DMS153 treated with DMSO at 0.1 percent for 48 hours (cell line): Measurements from ENCODE around the gene TGFBRAP1.

Source experiments
- DNase-seq: peaks from one replicate; lab custom pipeline; 2025; ENCODE audit not compliant: unreplicated experiment; lab: John Stamatoyannopoulos, UW

Gene TGFBRAP1, protein sequence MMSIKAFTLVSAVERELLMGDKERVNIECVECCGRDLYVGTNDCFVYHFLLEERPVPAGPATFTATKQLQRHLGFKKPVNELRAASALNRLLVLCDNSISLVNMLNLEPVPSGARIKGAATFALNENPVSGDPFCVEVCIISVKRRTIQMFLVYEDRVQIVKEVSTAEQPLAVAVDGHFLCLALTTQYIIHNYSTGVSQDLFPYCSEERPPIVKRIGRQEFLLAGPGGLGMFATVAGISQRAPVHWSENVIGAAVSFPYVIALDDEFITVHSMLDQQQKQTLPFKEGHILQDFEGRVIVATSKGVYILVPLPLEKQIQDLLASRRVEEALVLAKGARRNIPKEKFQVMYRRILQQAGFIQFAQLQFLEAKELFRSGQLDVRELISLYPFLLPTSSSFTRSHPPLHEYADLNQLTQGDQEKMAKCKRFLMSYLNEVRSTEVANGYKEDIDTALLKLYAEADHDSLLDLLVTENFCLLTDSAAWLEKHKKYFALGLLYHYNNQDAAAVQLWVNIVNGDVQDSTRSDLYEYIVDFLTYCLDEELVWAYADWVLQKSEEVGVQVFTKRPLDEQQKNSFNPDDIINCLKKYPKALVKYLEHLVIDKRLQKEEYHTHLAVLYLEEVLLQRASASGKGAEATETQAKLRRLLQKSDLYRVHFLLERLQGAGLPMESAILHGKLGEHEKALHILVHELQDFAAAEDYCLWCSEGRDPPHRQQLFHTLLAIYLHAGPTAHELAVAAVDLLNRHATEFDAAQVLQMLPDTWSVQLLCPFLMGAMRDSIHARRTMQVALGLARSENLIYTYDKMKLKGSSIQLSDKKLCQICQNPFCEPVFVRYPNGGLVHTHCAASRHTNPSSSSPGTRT

DNA sequence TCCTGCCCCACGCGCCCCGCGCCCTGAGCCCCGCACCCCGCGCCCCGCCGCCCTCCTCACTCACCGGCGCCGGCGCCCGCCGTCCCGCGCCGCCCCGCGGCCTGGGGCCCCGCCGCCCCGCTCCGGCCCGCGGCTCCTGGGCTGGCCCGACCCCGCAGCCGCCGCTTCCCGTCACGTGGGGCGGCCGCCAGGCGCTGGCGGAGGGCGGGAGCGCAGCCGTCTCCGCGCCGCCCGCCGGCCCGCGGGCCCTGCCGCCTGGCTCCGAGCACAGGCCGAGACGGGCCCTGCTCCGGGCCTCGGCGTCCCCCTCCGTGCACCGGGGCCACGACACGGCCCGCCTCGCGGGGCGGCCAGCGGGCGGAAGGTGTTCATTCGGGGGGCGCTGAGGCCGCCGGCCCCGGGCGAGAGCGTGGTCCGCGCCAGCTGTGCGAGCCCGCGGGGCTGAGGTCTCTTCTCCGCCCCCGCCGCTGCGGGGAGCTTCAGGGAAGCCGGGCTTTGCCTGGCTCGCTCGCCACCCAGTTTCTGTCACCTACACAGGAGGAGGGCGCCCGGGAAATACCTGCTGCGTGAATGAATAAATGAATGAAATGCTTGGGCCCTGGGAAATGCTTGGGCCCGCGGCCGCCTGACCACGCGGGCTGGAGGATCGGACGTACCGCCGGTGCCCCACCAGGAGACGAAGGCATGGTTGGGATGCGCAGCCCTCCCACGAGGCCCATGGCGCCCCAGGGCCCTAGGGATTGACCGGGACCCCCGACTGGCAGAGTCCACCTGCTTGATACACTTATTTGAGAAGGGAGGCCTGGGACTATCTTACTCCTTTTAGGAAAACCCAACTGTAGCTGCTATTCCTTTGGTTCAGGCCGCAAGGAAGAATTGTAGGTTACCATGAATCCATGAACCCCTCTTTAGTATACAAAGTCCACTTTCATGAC lies at the start of gene TGFBRAP1:
Gene TGFBRAP1 (minus strand): TSS at position 175 of the 935 bp plus-strand sequence. CDS start 21,434 bp downstream, outside the sequence.
- no peak for DNase-seq

DNA sequence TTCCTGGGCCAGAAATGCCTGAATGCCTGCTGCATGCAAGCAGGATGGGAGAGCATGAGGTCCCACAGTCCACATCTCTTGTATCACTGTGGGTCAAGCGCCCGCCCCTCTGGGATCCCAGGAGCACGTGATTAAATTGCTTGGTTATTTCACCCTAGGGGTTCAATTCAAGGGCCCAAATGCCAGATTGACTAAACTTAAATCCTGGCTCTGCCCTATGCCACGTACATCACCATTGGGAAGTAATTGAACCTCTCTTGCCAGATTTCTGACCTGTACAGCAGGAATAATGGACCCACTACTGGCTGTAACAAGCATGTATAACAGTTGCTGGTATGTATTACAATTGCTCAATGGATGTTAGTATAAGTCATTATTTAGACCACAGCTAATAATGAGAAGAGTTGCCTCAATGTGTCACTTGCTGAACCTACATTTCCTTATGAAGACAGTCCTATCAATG lies 49.4 kb upstream of the TGFBRAP1 start:
- DNase-seq, result no peak

DNA sequence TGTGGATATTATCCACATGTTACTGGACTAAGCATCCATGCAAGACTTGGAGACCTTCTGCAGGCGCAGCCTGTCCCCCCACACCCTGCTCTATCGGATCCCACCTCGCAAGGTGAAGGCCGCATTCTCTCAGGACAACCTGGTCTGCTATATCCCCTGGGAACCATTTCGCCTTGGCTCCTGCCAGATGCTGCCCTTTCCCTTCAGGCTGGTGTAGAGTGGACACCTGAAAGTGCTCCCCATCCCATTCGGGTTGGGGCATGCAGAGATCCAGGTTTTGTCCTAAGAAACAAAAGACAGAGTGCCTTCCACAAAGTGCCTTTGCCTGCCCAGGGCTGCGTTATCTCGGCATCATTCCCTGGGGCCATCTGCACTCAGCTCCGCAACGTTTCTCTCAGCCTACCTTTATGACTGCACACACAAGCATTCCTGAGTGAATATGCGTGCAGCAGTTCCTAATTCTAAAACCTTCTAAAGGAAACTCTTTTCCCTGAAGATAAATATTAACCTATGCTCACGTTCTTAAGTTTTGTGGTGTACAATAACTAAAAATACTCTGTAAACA lies 48.8 kb upstream of the TGFBRAP1 start:
- no peak for DNase-seq

DNA sequence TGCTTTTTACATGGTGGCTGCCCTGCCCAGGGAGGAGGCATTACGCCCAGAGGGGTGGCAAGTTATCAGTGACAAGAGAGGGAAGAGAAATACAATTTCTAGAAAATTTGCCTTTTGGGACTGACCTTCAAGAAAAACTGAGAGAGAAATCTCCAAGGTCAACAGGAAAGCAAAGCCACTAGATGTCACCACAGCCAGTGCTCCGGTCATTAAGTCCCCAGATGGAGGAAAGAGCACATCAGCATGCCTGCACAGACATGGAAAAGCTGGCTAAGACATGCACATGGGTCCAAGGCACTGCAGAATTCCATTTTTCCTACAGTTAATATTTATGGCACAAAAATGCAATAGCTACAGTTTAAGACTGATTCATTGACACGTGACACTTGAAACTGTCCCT lies 48.3 kb upstream of the TGFBRAP1 start:
- no peak for DNase-seq

DNA sequence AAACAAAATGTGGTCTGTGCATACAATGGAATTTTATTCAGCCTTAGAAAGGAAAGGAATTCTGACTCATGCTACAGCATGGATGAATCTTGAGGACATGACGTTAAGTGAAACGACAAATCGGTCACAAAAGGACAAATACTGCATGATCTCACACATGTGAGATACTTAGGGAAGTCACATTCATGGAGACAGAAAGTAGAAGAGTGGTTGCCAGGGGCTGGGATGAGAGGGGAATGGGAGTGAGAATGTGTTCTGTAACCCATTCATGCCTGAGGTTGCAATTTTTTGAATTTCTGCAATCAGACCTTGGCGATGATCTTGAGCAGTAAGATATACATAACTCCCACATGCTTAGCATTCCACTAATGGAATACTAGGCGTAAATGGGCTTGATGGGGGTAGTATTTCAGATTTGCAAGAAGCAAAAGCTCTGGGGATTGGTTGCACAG lies 47.3 kb upstream of the TGFBRAP1 start:
- no peak for DNase-seq

DNA sequence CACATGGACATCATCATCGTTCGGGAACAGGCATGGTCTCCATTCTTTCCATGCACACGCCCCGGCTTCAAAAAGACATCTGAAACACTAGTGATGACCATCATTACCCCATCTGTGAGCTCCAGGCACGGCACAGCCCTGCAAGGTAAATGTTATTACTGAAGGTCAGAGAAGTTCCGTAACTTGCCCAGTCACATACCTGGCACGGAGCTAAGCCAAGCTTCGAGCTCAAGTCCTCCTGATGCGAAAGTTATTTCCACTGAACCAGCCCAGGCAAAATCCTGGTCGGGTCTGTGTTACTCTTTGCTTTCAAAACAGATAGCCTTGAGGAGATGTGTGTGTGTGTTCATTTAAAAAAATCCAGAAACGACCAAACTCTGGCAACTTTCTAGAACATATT lies 46.5 kb upstream of the TGFBRAP1 start:
- DNase-seq, result no peak

DNA sequence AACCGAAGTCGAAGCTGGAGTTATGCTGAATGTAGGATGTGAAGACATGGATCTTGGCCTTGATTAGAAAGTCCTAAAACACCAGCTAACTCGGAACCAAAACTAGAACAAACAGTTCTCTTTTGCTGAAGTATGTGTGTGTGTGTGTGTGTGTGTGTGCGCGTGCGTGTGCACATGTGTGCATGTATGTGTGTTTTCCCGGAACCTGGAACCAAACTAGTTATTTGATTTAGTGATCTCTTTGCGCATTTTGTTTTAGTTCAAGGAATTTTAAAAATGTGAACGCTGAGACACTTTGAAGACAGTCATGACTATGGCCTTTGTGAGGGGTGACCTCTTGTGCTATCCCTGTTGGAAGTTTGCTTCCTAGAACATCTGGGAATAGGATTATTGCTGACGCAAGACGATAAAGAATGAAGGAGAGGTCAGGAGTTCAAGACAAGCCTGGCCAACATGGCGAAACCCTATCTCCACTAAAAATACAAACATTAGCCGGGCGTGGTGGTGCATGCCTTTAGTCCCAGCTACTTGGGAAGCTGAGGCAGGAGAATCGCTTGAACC lies 45.5 kb upstream of the TGFBRAP1 start:
- DNase-seq, result no peak

DNA sequence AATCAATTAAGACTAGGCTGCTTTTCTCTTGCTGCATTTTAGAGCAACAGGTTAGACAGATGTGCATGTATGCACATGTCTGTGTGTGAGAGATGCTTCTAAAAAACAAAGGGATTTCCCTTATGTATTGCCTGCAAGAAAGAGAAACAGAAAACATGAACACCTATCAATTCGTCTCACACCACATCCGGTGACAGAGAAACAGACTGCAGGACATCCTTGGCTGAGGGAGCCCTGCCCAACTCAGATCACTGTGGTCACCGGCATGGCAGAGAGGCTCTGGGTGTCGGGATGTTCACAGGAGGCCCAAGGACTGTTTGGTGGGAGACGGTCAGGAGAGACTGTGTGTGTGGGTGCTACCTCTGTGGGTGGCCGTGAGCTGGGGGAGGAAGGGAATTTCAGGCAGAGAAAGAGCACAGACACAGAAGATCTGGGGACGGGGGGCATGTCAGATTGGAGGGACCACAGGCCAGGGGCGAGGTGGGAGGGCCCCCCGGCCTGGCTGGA lies 44.4 kb upstream of the TGFBRAP1 start:
- DNase-seq, result no peak

DNA sequence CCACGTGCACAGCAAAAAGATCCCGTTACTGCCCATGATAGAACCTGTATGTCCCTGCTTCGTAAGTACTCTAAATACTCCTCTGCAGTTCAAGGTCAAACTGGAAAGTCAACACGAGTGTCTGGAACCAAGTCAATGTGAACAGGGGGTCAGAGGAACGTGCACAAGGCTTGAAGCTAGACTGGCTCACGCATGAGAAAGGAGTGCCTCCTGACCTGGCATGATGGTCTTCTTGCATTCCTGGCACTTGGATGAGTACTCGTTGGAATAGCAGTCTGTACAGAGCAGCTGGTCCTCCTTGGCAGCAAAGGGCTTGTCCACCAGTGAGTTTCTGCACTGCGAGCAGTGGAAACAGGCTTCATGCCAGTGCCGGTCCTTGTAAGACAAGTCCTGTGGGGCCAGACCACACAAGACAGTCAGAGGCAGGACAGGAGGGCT lies 43.8 kb upstream of the TGFBRAP1 start:
- DNase-seq, result no peak

DNA sequence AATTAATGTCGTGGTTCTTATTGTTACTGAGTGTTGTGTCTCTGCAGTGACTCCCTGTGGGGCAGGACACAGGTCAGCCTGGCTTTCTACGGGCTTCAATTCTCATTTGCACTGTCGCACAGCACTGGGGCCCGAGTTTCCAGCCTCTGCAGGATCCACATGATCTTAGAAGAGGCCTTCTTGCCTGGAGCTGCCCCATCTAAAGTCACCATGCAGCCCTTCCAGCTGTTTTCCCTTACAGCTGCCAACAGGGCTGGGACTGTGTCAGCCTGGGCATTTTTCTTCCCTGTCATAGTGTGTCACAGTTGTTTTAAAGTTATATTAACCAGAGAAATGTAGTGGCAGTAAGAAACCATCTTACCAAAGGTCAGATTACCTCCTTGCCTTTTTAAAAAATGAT lies 42.3 kb upstream of the TGFBRAP1 start:
- no peak for DNase-seq

DNA sequence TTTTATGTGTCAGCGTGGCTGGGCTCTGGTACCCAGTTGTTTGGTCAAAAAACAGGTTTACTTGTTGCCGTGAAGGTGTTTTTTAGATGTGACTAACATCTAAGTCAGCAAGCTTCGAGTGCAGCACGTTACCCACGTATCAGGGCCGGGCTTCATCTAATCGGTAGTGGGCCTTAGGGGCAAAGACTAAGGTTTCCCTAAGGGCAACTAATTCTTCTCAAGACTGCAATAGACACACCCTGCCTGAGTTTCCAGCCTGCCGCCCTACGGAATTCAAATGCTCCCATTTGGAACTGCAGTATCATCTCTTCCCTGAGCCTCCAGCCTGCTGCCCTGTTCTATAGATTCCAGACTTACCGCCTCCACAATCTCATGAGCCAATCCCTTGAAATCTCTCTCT lies 41.6 kb upstream of the TGFBRAP1 start:
- DNase-seq, result no peak

DNA sequence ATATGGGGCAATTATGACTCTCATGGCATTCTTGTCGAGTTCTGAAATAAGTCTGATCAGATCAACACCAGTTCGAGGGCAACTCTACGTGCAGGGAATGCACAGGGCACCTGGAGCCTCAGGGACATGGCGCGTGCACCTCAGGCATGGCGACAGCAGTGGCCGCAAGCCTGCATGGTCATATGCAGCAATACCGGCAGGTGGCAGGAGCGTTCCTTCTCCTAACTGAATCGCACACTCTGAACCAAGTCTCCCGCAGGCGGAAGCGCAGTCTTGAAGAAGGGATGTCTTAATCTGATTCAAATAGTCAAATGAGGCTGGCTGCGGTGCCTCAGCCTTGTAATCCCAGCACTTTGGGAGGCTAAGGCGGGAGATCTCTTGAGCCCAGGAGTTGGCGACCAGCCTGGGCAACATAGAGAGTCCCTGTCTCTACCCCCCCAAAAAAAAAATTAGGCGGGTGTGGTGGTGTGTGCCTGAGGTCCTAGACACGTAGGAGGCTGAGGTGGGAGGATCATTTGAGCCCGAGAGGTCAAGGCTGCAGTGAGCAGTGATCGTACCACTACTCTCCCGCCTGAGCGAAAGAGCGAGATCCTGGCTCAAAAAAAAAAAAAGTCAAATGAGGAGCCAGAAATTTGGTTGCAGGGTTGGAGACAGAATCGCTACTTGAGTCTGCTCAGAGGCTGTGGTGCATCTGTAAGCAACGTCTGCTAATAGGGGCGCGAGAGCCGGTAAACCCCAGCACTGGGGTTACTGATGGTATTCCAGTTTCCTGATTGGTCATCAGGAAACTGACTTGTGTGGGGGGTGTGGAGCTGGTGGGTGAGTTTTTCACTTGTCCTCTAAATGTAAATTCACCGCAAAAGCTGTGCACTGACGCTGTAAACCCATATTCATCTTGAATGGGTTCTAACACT lies 40.5 kb upstream of the TGFBRAP1 start:
- DNase-seq, result peak; percentile 10

DNA sequence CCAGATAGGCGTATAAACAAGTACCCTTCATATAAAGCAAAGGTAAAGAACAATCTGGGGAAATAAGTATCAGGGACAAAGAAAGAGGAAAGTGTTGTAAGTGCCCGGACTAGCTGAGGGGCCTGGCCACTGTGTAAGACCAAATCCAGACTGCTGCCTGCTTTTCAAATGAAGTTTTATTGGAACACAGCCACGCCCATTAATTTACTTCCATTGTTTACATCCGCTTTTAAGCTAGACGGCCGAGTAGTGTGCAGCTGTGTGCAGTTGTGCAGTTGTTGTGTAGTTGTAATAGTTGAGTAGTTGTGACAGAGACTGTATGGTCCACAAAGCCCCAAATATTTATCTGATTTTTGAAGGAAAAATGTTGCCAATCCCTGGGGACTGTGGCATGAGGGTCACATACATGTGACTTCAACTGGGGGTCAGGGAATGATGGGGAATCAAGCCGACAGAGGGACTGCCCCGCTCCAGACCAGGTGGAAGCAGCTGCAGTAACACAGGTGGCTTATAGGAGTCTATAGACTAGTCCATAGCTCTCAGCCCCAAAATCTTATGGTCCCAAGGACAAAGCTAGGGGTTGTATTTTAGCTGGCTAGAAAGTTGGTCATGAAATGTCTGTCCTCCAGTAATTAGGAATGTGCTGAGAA lies 39.3 kb upstream of the TGFBRAP1 start:
- DNase-seq, result no peak

DNA sequence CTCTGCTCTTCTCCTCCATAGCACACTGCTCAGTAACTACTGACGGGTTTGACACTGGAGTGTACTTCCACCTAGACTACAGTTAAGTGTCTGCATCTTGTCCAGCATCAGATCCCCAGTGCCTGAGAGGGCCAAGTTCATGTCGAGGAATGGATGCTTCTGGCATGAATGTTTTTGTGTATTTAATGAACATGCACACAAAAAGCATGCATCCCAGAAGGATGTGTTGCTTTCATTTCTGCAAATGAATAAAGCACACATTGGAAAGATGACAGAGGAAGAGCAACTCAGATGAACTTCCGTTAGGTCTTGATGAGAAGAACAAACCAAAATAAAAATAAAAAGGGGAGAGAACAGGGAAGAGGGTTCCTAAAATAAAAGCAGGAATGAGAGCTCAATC lies 35.7 kb upstream of the TGFBRAP1 start:
- no peak for DNase-seq

DNA sequence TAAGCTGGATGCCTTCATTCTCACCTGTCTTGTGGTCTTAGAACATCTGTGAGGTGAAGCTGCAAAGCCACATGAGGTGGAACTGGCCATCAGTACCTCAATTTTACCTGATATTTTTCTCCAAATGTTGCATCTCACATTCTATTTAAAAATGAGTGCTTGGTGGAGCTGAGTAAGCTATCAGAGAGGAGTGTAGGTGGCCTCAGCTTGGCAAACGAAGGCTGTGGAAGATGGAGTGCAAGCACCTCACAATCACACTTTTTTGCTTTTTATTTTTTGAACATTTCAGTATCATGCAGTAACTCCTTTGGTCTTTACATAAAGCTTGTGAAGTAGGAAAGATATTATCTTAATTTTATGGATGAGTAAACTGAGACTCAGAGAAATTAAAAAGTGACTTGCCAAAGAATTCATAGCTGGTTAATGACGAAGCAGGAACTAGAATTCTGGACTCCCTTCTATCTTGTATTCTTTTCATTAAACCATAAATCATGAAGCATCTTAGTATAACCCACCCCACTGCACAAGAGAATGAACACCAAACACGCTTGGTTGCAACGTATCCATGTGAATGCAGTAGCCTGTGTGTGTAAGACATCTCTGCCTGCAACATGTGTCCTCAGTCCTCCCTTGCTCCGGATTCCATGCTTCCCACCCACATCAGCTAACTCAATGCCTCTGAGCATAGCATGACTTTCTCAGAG lies 35.1 kb upstream of the TGFBRAP1 start:
- DNase-seq, result no peak

DNA sequence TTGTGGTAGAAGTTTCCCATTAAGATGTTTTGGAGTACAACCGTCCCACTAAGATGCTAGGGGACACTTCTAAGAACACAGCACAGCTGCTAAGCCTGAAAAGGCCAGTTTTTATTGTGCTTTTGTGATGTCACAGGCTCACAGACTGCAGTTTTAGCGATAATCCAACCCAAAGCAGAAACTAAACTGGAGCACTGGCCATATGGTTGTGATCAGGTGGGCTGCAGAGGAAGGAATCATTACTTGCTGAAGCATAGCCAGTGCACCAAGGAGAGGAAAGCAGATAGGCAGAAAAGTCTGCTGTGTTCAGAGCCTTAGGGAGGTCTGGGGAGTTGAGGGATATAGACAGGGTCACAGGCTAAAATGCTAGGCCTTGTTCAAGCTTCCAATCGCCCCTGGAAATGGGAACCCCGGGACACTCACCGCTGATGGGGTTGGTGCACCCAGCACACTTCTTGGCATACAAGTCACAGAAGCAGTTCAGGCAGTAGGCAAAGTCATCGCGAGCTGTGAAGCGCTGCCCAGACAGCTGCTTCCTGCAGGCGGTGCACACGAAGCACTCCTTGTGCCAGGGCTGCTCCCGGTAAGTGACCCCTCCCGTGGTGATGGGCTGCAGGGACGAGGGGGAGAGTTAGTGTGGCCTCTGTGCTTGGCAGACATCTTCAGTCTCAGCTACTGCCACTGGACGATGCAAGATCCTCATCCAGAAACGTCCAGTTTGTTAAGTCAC lies 33.5 kb upstream of the TGFBRAP1 start:
- no peak for DNase-seq
